Lower leg skin (tissue), 3 donors: Measurements from ENCODE around the gene COMMD9.

Experiments
- POLR2A ChIP-seq, 2 donors: fragments of 450-650 bp; IDR thresholded peaks; one replicate each; pipeline ENCODE4 v1.6.1; 2016 to 2017; ENCODE audit warnings: antibody characterized with exemption in 2 of 2, mild to moderate bottlenecking in 1 of 2, moderate library complexity in 1 of 2
- TF ChIP-seq, protein P1 (sequence below), 3 donors: fragments of 450-650 bp; IDR thresholded peaks; one replicate each; pipeline ENCODE4 v1.5.1; 2016; ENCODE audit warnings: antibody characterized with exemption in 3 of 3, mild to moderate bottlenecking in 3 of 3, moderate library complexity in 2 of 3

DNA sequence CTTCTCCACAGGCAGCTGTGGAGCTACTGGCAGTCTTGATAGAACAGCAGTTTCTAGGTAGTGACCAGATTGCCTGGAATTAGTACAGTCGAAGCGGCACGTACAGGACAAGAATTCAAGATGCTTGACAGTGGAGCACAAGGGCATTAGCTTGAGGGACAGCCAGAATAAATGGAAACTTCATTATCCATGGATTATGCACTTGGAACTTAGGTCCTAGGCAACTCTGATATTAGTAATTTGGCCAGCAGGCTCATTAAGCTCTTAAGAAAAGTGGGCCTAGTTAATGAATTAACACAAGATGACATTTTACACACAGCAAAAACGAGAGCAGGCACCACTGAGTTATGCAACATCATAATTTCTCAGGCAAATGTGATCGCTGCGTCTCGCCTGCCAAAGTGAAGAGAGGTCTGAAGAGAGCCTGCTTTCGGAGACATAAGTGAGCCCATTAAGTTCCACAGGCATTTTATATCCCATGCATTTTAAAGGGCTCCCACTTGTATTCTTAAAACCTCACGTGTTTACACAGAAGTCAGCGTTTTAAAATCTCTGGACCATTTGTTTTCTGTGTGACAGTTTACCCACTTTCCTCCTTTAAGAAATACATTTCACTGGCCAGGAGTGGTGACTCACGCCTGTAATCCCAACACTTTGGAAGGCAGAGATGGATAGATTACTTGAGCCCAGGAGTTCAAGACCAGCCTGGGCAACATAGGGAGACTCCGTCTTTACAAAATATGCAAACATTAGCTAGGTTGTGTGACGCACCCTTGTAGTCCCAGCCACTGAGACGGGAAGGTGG, 66.2 kb downstream of the COMMD9 start:
- TF ChIP-seq, protein P1, sequence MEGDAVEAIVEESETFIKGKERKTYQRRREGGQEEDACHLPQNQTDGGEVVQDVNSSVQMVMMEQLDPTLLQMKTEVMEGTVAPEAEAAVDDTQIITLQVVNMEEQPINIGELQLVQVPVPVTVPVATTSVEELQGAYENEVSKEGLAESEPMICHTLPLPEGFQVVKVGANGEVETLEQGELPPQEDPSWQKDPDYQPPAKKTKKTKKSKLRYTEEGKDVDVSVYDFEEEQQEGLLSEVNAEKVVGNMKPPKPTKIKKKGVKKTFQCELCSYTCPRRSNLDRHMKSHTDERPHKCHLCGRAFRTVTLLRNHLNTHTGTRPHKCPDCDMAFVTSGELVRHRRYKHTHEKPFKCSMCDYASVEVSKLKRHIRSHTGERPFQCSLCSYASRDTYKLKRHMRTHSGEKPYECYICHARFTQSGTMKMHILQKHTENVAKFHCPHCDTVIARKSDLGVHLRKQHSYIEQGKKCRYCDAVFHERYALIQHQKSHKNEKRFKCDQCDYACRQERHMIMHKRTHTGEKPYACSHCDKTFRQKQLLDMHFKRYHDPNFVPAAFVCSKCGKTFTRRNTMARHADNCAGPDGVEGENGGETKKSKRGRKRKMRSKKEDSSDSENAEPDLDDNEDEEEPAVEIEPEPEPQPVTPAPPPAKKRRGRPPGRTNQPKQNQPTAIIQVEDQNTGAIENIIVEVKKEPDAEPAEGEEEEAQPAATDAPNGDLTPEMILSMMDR (IDR thresholded peaks at IDR 0.05) = no peak
- no peak for TF ChIP-seq POLR2A (IDR thresholded peaks at IDR 0.05)
